OCI-LY3 (cell line): ENCODE measurements around the gene CASK.

ENCODE experiments used
- CTCF ChIP-seq: fragments of 200-600, 300-600 bp; sonication (generic); IDR thresholded peaks from 2 replicates; pipeline ENCODE4 v1.5.1; 2014; ENCODE audit warnings: antibody characterized with exemption, low read length, low read depth
- EZH2phosphoT487 ChIP-seq: fragments of 200-600 bp; shearing (Covaris generic); IDR thresholded peaks from 2 replicates; pipeline ENCODE4 v1.6.1; 2018; ENCODE audit warnings: antibody characterized with exemption, mixed run types, low read depth

GRCh38 chrX:41695426-41695825 lies 227.9 kb downstream of the CASK start:
- TF ChIP-seq CTCF, result no peak
- no peak for TF ChIP-seq EZH2phosphoT487
